ENCODE results near the gene DUS1L.

DNA sequence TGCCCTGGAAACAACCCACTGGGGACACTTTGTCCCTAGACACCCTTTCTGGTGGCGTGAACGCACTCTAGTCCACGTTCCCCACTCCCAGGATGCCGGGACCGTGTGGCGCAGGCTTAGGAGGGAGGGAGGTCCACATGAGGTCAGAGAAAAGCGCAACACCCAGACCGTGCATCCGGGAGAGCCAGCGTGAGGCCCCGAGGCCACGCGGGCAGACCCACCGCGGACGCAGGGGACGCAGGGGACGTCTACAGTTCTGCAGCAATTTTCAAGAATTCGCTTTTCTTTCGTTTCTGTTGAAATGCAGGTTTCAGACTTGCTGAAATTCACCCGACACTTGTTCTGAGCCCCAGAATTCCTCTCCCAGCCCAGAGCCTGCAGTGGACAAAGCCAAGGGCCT, 18.7 kb downstream of the DUS1L start:
- TF ChIP-seq, protein P1, sequence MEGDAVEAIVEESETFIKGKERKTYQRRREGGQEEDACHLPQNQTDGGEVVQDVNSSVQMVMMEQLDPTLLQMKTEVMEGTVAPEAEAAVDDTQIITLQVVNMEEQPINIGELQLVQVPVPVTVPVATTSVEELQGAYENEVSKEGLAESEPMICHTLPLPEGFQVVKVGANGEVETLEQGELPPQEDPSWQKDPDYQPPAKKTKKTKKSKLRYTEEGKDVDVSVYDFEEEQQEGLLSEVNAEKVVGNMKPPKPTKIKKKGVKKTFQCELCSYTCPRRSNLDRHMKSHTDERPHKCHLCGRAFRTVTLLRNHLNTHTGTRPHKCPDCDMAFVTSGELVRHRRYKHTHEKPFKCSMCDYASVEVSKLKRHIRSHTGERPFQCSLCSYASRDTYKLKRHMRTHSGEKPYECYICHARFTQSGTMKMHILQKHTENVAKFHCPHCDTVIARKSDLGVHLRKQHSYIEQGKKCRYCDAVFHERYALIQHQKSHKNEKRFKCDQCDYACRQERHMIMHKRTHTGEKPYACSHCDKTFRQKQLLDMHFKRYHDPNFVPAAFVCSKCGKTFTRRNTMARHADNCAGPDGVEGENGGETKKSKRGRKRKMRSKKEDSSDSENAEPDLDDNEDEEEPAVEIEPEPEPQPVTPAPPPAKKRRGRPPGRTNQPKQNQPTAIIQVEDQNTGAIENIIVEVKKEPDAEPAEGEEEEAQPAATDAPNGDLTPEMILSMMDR (conservative IDR thresholded peaks at IDR 0.05 in 1 of 2, IDR thresholded peaks at IDR 0.05 in 1 of 2; ENCODE audit: extremely low read depth in 1 of 2, insufficient read depth in 1 of 2, low read depth in 1 of 2, low read length in 2 of 2), result no peak
- no peak for TF ChIP-seq EZH2 (IDR thresholded peaks at IDR 0.05; ENCODE audit: borderline replicate concordance, low read length)

Data from mammary epithelial cell (primary cell).